KBM-7 (cell line): ENCODE measurements around the gene MED31.
"Not testable (repeated sequence)": the region's sequence is repeated elsewhere in the genome, so short reads cannot be mapped to it uniquely, and the experiment has no call there.

Source experiments
- DNase-seq: peaks from one replicate; pipeline ENCODE4 v3.0.0-alpha.2; 2015
- in situ Hi-C: fragments of 300-500 bp; cut with MboI; formaldehyde crosslinking; loops from 2 replicates; pipeline ENCODE4 v1.14.3; 2020; ENCODE audit warnings: low sequenced_read_pairs, low pct_unique_long_range_greater_than_20kb, mixed read lengths

The MED31 gene

DNA sequence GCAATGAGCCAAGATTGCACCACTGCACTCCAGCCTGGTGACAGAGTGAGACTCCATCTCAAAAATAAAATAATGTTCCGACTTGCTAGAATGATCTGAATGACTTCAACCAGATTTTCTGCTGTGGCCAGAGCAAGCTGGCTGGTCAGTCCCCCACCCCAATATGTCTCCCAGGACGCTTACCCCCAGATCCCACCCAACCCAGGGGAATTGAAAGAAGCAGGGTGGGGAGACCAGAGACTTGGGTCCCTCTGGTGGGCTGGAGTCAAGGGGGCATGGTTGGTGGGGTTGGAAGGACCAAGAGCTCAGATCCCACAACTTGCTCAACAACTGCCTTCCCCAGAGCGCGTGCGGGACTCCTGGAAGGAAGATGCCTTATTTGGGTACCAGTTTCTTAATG, 7.0 kb upstream of the MED31 start:
- DNase-seq, in situ Hi-C loops: not testable (repeated sequence)

DNA sequence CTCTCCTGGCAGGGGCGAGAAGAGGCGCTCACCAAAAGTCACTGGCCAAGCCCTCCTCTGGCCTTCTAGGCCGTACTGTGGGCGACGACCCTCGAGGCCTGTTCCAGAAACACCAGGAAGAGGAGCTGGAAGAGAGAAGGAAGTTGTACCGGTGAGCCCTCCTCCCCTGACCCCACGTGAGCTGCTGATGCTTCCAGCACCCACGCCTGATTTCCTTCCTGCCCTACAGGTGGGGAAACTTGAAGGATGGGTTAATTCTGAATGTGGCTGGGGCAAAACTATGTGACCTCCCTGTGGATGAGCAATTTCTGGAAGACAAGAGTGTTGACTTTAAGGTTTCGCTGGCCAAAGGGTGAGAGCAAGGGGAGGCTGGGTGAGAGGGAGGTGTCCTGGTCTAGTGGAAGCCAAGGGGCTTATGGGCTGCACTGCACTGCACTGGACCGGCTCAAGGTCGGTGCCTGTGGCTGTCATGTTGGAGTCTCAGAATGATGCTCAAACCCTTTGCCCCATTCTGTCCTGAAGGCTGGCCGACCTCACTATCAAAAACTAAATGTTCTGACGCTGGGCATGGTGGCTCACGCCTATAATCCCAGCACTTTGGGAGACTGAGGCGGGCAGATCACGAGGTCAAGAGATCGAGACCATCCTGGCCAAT, 6.4 kb upstream of the MED31 start:
- in situ Hi-C loops = no loop called here

DNA sequence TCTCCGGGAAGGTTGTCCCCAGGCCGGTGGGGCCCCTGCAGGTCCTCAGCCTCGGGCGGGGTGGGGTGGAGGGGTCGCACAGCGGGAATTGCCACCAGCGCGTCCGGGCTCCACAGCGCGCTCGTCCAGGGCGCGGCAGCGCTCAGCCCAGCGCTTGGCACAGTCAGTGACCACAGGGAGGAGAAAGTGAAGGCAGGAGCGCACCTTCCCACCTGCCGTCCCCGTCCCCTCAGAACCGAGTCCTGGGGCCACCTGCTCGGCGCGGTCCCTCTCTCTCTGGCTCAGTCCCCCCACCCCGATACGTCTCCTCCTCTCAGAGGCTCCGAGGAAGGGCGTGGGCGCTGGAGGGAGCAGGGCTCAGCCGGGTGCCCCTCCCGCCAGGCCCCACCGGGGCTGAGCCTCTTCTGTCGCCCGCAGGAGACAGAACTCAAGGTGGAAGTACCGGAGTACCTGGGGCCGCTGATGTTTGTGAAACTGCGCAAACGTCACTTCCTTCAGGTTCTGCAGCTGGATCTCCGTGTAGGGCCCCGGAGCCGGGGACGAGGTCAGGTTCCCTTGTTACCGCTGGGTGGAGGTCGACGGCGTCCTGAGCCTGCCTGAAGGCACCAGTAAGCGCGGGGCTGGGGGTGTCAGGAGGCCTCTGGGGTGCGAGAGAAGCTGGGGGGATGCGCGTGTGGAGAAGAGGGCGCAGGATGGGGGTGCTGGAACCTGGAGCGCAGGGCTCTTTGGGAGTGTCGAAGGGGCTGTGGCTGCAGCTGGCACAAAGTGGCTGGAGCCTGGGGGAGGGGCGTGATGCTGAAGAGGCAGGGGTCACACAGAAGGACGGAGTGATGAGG, 5.6 kb upstream of the MED31 start:
- in situ Hi-C loops, DNase-seq: not testable (repeated sequence)

More for the DNA sequence above, 6.4 kb upstream of the MED31 start:
- no peak for DNase-seq

- DNase-seq, in situ Hi-C loops: not testable (repeated sequence)
These were observed 4.4 kb upstream of the MED31 start for GRCh38 chr17:6655732-6656361.

- in situ Hi-C loops = no loop called here
- no peak for DNase-seq
These were observed 3.7 kb upstream of the MED31 start for GRCh38 chr17:6654841-6655731.

- in situ Hi-C loops = no loop called here
These were observed 581 bp upstream of the MED31 start for GRCh38 chr17:6651919-6652452.

GRCh38 chr17:6648181-6648580, 3.2 kb downstream of the MED31 start:
- in situ Hi-C loops = loop anchor here (25.0 kb wide), 1 partner anchor 186 kb away; no protein-coding TSS in a partner anchor
- DNase-seq = peak; percentile 61

More at GRCh38 chr17:6651919-6652452, 581 bp upstream of the MED31 start:
- no peak for DNase-seq

GRCh38 chr17:6643451-6644125, 7.8 kb downstream of the MED31 start:
- DNase-seq = no peak
- in situ Hi-C loops = loop anchor here (25.0 kb wide), 1 partner anchor 181 kb away; no protein-coding TSS in a partner anchor

GRCh38 chr17:6642592-6642991, 8.8 kb downstream of the MED31 start:
- DNase-seq = no peak
- in situ Hi-C loops = loop anchor here (25.0 kb wide), 1 partner anchor 180 kb away; no protein-coding TSS in a partner anchor

DNA sequence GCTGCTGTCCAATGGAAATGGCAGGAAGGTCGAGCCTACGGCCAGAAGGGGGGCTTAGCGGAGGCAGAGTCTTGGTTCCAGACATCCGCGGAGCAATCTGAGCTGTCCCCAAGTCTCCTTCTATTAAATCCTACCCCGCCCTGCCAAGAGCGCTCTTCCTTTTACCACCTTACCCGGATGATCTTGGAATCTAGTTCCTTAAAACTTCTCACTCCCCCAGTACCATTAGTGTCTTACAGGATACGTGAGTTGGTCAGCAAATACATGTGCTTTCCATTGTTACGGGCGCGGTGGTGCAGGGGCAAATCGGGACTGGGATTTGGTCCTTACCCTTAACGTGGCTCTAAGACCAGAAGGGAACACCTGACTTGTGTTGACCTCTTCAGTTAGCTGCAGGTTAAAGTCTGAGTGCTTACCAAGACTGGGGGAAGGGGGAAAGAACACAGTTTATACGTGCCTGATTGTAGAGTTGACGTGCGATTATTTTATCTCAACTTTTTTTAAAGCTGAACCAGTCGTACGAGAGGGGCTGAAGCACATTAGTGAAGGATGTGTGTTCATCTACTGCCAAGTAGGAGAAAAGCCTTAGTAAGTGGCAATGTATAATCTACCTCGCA, 10.1 kb downstream of the MED31 start:
- in situ Hi-C loops = loop anchor here (25.0 kb wide), 1 partner anchor 179 kb away; no protein-coding TSS in a partner anchor
- no peak for DNase-seq

DNA sequence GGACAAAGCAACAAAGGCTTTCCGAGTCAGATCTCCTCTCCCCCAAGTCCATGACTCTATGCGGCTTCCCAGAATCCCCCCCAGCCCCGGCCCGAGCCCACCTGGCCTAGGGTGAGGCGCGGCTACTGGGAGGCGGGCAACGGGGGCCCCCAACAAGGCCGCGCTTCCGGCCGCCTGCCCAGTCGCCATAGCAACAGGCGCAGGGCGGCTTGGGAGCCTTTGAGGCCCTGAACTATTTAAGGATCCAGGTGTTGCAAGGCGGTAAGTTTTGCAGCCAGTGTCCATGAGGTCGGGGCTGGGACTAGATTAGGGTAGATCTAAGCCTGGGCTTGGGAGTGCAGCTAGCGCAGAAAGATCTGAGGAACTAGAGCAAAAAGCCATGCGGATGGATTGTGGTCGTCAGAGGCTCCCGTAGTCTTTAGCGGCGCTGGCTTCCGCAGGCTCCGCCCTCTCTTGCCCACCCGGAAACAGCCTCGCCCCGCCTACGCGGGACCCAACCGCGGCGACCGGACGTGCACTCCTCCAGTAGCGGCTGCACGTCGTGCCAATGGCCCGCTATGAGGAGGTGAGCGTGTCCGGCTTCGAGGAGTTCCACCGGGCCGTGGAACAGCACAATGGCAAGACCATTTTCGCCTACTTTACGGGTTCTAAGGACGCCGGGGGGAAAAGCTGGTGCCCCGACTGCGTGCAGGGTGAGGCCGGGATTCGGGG, 10.7 kb downstream of the MED31 start, which contains the start of the genes KIAA0753 and TXNDC17:
TSS of gene KIAA0753 (minus strand) at position 176 of the 711 bp plus-strand sequence. CDS start 5,608 bp downstream, outside the sequence.
TSS of gene TXNDC17 (plus strand) at position 525 of the 711 bp plus-strand sequence. CDS start at position 548, 23 bp downstream.
- in situ Hi-C loops = loop anchor here (25.0 kb wide), 1 partner anchor 178 kb away; no protein-coding TSS in a partner anchor
- peak; percentile 96 for DNase-seq

GRCh38 chr17:6639586-6640535, 11.5 kb downstream of the MED31 start:
- peak; percentile 32 for DNase-seq
- in situ Hi-C loops = loop anchor here (25.0 kb wide), 1 partner anchor 178 kb away; no protein-coding TSS in a partner anchor

DNA sequence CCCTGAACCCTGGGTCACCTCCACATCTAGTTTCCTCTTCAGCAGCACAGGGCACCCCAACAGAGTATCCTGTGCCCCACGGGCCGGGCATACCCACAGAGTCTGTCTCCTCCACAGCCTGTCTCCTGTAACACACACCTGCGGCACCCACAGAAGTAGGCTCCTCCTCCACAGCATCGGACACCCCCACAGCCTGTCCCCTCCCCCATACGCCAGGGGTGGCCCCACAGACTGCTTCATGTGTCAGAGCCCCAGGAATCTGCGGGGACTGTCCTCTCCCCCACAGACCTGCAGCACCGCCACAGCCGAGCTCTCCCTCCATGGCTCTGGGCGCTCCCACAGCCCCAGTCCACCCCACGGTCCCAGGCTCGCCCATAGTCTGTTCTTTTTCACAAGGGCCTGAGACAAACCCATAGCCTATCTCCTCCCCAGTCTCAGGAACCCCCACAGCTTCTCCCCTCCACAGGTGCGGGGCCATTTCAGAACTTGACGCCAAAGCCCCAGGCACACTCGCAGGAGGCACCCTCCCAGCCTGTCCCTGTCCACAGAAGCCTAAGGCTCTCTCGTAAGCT, 12.3 kb downstream of the MED31 start:
- no peak for DNase-seq
- in situ Hi-C loops = loop anchor here (25.0 kb wide), 1 partner anchor 177 kb away; no protein-coding TSS in a partner anchor

- no peak for DNase-seq
- in situ Hi-C loops = loop anchor here (25.0 kb wide), 1 partner anchor 176 kb away; no protein-coding TSS in a partner anchor
These were observed 13.1 kb downstream of the MED31 start for GRCh38 chr17:6638046-6638908.
